Liver (tissue), 9 donors: ENCODE results near the gene C12orf57. TPM values are rescaled to one million over a fixed set of nuclear protein-coding genes. Genes with fewer than 3 reads are reported as not detected.

ENCODE experiments used
- DNase-seq: peaks from one replicate; pipeline ENCODE4 v3.0.0-alpha.2; 2017; ENCODE audit warnings: low spot score
- H3K27ac ChIP-seq, 2 donors: one replicate each; pipeline ENCODE4 v1.7.0; 2013; ENCODE audit warnings: inconsistent platforms in 2 of 2, low read length in 2 of 2, control low read depth in 1 of 2, low read depth in 1 of 2, mild to moderate bottlenecking in 1 of 2
- H3K27me3 ChIP-seq, 4 donors: one replicate each; pipeline versions ENCODE4 v1.6.1 to v1.7.0; 2013; ENCODE audit warnings: low read length in 3 of 4, inconsistent platforms in 1 of 4, mild to moderate bottlenecking in 1 of 4, moderate library complexity in 1 of 4; ENCODE audit not compliant: control insufficient read depth in 4 of 4, insufficient read depth in 4 of 4
- H3K36me3 ChIP-seq, 4 donors: one replicate each; pipeline versions ENCODE4 v1.6.1 to v1.7.0; 2013; ENCODE audit warnings: low read length in 3 of 4, mild to moderate bottlenecking in 3 of 4, low read depth in 1 of 4, moderate library complexity in 1 of 4; ENCODE audit not compliant: control insufficient read depth in 4 of 4, insufficient read depth in 3 of 4
- H3K4me1 ChIP-seq, 4 donors: one replicate each; pipeline versions ENCODE4 v1.6.1 to v1.7.0; 2013; ENCODE audit warnings: low read length in 3 of 4, mild to moderate bottlenecking in 3 of 4, moderate library complexity in 1 of 4; ENCODE audit not compliant: control insufficient read depth in 4 of 4, insufficient read depth in 4 of 4
- H3K4me3 ChIP-seq, 3 donors: one replicate each; pipeline versions ENCODE4 v1.6.1 to v1.7.0; 2013; ENCODE audit warnings: low read length in 3 of 3, control low read depth in 1 of 3, low read depth in 1 of 3, mild to moderate bottlenecking in 1 of 3
- H3K9ac ChIP-seq, 2 donors: one replicate each; pipeline ENCODE4 v1.7.0; 2013; ENCODE audit warnings: low read length in 2 of 2, mild to moderate bottlenecking in 2 of 2, moderate library complexity in 2 of 2, control low read depth in 1 of 2, low read depth in 1 of 2
- H3K9me3 ChIP-seq, 4 donors: one replicate each; pipeline versions ENCODE4 v1.6.1 to v1.7.0; 2013; ENCODE audit warnings: low read length in 3 of 4; ENCODE audit not compliant: control insufficient read depth in 4 of 4
- ATF3 ChIP-seq: IDR thresholded peaks from 2 replicates; pipeline ENCODE4 v1.6.1; 2016; ENCODE audit warnings: antibody characterized with exemption
- EGR1 ChIP-seq, 2 donors: IDR thresholded peaks; 2 replicates each; pipeline ENCODE4 v1.6.1; 2016 to 2018; ENCODE audit warnings: antibody characterized with exemption in 2 of 2, low read depth in 2 of 2
- FOXA1 ChIP-seq: IDR thresholded peaks from 2 replicates; pipeline ENCODE4 v1.6.1; 2016; ENCODE audit warnings: antibody characterized with exemption
- FOXA2 ChIP-seq: IDR thresholded peaks from 2 replicates; pipeline ENCODE4 v1.6.1; 2016; ENCODE audit warnings: antibody characterized with exemption
- GABPA ChIP-seq, 2 donors: IDR thresholded peaks in 1 of 2; conservative IDR thresholded peaks in 1 of 2; 2 replicates each; pipeline ENCODE4 v1.6.1; 2016; ENCODE audit warnings: antibody characterized with exemption in 2 of 2, mild to moderate bottlenecking in 1 of 2, moderate library complexity in 1 of 2
- HNF4A ChIP-seq, 2 donors: conservative IDR thresholded peaks; 2 replicates each; pipeline ENCODE4 v1.6.1; 2016; ENCODE audit warnings: antibody characterized with exemption in 2 of 2, mild to moderate bottlenecking in 2 of 2
- HNF4G ChIP-seq: IDR thresholded peaks from 2 replicates; pipeline ENCODE4 v1.6.1; 2016; ENCODE audit warnings: antibody characterized with exemption
- JUND ChIP-seq, 2 donors: IDR thresholded peaks; 2 replicates each; pipeline ENCODE4 v1.6.1; 2016; ENCODE audit warnings: antibody characterized with exemption in 2 of 2
- MAX ChIP-seq: IDR thresholded peaks from 2 replicates; pipeline ENCODE4 v1.6.1; 2016; ENCODE audit warnings: antibody characterized with exemption
- NR2F2 ChIP-seq: IDR thresholded peaks from 2 replicates; pipeline ENCODE4 v1.6.1; 2016; ENCODE audit warnings: antibody characterized with exemption
- RAD21 ChIP-seq, 2 donors: IDR thresholded peaks; 2 replicates each; pipeline ENCODE4 v1.6.1; 2016; ENCODE audit warnings: antibody characterized with exemption in 2 of 2, mild to moderate bottlenecking in 2 of 2
- RXRA ChIP-seq, 2 donors: IDR thresholded peaks; 2 replicates each; pipeline ENCODE4 v1.6.1; 2017 to 2018; ENCODE audit warnings: antibody characterized with exemption in 2 of 2, mild to moderate bottlenecking in 1 of 2
- SP1 ChIP-seq: IDR thresholded peaks from 2 replicates; pipeline ENCODE4 v1.6.1; 2018; ENCODE audit warnings: antibody characterized with exemption, mild to moderate bottlenecking
- TAF1 ChIP-seq: conservative IDR thresholded peaks from 2 replicates; pipeline ENCODE4 v1.6.1; 2016; ENCODE audit warnings: antibody characterized with exemption, mild to moderate bottlenecking
- YY1 ChIP-seq: IDR thresholded peaks from 2 replicates; pipeline ENCODE4 v1.6.1; 2016; ENCODE audit warnings: antibody characterized with exemption, mild to moderate bottlenecking
- WGBS: extraction: QIAGEN DNeasy Blood & Tissue Kit; methylation state at CpG from one replicate; pipeline ENCODE4 v1.1.7; 2013; 5-methylcytosine and 5-hydroxymethylcytosine counted together
- polyA plus RNA-seq, 2 donors: library from polyadenylated mRNA; stranded (reverse) in 1 of 2; unstranded in 1 of 2; fragments of 200-250 nt in 1 of 2; fragments of >200 nt in 1 of 2; fragmentation: Nextera tagmentation in 1 of 2; extraction: Ambion mirVana in 1 of 2; gene quantifications; one replicate each; pipeline versions ENCODE4 v1.2.1 to v1.2.3, GENCODE V29; 2013 to 2015
- total RNA-seq, 2 donors: library from RNA; depleted of rRNA; stranded (reverse); fragments of >200 nt; gene quantifications; one replicate each; pipeline ENCODE4 v1.2.3, GENCODE V29; 2014
- TF ChIP-seq, protein P1 (sequence below): IDR thresholded peaks from 2 replicates; pipeline ENCODE4 v1.6.1; 2016; ENCODE audit warnings: antibody characterized with exemption, mild to moderate bottlenecking
- TF ChIP-seq, protein P2 (sequence below): IDR thresholded peaks from 2 replicates; pipeline ENCODE4 v1.6.1; 2016; ENCODE audit warnings: antibody characterized with exemption
- TF ChIP-seq, protein P3 (sequence below): fragments of 150-350 bp; IDR thresholded peaks from 2 replicates; pipeline ENCODE4 v1.5.1; 2017; ENCODE audit warnings: improper control_type of control experiment, low read depth, low read length; ENCODE audit not compliant: missing input control
- donor health status: healthy.
- donor health status: healthy.
- donor health status: healthy.
- donor health status: healthy.
- donor health status: healthy.

The C12orf57 gene
- total and polyA plus RNA-seq, 4 donors = 49.2 to 193 (median 65.7) TPM

DNA sequence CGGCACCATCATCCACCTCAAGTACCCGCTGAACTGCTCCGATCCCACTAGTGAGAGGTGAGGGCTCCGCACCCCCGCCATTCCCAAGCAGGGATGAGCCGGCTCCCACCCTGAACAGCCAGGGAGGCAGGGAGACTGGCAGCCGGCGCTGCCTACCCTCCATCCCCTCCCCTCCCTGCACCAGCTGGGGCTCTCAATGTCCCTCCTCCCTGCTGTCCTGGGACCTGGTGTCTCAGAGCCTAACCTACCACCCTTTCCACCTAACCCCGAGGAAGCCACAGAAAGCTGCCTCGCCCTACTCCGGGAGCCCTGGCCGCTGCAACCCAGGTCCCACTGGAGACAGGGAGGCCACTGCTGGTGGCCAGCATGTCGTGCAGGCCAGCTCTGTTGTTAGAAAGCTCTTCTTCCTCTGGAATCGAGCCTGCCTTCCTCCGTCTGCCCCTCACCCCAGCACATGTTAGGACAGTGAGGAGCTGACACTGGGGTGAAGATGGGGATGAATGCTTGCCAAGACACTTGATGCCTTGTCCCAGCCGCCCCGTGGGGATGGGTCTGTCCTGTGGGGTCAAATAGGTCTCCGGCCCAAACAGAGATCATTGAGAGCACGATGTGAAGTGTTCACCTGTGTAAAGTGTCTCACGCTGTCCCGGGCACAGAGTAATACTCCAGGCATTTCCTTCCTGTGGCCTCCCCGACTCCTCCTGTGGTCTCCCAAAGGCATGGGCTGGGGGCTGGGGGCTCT lies 8.5 kb downstream of the C12orf57 start:
- H3K4me3 ChIP-seq = peak overlapping the region; percentile 12 to 53 (median 41)
- H3K36me3 ChIP-seq = peaks cover 0 to 3% (median 0%) of the 10 kb centered on the region in 4 donors
- no peaks in the 10 kb centered on the region for H3K27me3 ChIP-seq
- no peak for DNase-seq
- H3K4me1 ChIP-seq = peaks cover 0 to under 1% (median 0%) of the 10 kb centered on the region in 4 donors
- H3K27ac ChIP-seq = peak overlapping the region; percentile 64 to 81
- TF ChIP-seq HNF4G (no peak), ATF3 (no peak), FOXA1 (no peak), EGR1 (IDR thresholded peaks at IDR 0.05; ENCODE audit: low read depth in 2 of 2) (no peak), HNF4A (conservative IDR thresholded peaks at IDR 0.05) (no peak), RAD21 (IDR thresholded peaks at IDR 0.05) (no peak), JUND (IDR thresholded peaks at IDR 0.05) (no peak), GABPA (IDR thresholded peaks at IDR 0.05 in 1 of 2, conservative IDR thresholded peaks at IDR 0.05 in 1 of 2) (no peak), FOXA2 (no peak), TAF1 (no peak), MAX (no peak), YY1 (no peak), NR2F2 (no peak), RXRA (IDR thresholded peaks at IDR 0.05) (no peak), SP1 (no peak)
- TF ChIP-seq, protein P1, sequence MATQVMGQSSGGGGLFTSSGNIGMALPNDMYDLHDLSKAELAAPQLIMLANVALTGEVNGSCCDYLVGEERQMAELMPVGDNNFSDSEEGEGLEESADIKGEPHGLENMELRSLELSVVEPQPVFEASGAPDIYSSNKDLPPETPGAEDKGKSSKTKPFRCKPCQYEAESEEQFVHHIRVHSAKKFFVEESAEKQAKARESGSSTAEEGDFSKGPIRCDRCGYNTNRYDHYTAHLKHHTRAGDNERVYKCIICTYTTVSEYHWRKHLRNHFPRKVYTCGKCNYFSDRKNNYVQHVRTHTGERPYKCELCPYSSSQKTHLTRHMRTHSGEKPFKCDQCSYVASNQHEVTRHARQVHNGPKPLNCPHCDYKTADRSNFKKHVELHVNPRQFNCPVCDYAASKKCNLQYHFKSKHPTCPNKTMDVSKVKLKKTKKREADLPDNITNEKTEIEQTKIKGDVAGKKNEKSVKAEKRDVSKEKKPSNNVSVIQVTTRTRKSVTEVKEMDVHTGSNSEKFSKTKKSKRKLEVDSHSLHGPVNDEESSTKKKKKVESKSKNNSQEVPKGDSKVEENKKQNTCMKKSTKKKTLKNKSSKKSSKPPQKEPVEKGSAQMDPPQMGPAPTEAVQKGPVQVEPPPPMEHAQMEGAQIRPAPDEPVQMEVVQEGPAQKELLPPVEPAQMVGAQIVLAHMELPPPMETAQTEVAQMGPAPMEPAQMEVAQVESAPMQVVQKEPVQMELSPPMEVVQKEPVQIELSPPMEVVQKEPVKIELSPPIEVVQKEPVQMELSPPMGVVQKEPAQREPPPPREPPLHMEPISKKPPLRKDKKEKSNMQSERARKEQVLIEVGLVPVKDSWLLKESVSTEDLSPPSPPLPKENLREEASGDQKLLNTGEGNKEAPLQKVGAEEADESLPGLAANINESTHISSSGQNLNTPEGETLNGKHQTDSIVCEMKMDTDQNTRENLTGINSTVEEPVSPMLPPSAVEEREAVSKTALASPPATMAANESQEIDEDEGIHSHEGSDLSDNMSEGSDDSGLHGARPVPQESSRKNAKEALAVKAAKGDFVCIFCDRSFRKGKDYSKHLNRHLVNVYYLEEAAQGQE = no peak
- TF ChIP-seq, protein P2, sequence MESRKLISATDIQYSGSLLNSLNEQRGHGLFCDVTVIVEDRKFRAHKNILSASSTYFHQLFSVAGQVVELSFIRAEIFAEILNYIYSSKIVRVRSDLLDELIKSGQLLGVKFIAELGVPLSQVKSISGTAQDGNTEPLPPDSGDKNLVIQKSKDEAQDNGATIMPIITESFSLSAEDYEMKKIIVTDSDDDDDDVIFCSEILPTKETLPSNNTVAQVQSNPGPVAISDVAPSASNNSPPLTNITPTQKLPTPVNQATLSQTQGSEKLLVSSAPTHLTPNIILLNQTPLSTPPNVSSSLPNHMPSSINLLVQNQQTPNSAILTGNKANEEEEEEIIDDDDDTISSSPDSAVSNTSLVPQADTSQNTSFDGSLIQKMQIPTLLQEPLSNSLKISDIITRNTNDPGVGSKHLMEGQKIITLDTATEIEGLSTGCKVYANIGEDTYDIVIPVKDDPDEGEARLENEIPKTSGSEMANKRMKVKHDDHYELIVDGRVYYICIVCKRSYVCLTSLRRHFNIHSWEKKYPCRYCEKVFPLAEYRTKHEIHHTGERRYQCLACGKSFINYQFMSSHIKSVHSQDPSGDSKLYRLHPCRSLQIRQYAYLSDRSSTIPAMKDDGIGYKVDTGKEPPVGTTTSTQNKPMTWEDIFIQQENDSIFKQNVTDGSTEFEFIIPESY = no peak
- TF ChIP-seq, protein P3, sequence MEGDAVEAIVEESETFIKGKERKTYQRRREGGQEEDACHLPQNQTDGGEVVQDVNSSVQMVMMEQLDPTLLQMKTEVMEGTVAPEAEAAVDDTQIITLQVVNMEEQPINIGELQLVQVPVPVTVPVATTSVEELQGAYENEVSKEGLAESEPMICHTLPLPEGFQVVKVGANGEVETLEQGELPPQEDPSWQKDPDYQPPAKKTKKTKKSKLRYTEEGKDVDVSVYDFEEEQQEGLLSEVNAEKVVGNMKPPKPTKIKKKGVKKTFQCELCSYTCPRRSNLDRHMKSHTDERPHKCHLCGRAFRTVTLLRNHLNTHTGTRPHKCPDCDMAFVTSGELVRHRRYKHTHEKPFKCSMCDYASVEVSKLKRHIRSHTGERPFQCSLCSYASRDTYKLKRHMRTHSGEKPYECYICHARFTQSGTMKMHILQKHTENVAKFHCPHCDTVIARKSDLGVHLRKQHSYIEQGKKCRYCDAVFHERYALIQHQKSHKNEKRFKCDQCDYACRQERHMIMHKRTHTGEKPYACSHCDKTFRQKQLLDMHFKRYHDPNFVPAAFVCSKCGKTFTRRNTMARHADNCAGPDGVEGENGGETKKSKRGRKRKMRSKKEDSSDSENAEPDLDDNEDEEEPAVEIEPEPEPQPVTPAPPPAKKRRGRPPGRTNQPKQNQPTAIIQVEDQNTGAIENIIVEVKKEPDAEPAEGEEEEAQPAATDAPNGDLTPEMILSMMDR = no peak
- no peaks in the 10 kb centered on the region for H3K9me3 ChIP-seq
- 76% methylated on average over 22 of the region's 22 CpGs for WGBS
- H3K9ac ChIP-seq = peak overlapping the region; percentile 22 to 65
